ENCODE measurements around the gene SNRNP35.
"Not testable (repeated sequence)": the region's sequence is repeated elsewhere in the genome, so short reads cannot be mapped to it uniquely, and the experiment has no call there.

The SNRNP35 gene

DNA sequence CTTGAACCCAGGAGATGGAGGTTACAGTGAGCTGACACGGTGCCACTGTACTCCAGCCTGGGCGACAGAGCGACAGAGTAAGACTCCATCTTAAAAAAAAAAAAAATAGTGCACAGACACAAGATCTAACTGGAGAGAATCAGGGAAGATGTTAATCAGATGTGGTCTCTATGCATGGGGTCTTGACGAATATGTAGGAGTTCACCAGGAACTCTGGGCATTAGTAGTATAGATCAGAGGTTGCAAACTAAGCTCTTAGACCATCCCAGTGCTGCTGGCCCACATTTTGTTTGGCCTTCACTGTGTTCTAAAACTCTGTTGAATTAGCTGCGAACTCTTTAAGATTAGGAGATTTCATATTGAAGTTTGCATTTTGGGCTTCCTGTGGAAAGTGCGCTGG is 31.6 kb downstream of the SNRNP35 start:
- no peak for DNase-seq (ENCODE audit: low read depth in 2 of 2)

DNA sequence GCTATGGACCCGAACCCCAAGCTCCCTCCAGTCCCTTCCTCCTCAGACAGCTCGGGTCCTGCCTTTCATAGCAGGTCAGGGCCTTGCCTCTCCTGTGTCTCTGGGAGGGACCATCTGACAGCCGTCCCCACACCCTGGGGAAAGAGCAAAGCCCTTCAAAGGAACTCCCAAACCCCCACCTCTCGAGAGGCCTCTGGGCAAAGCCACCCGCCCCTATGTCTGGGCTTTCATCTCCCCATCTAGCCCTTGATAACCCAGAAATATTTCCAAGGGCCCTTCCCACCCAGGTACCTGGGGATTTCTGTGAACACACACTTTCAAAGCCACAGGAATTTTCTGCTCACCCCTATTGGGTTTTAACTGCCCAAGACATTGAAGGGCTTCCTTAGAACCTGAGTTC is 32.1 kb downstream of the SNRNP35 start:
- DNase-seq (ENCODE audit: low read depth in 2 of 2) = no peak

GRCh38 chr12:123491056-123491455 is 33.1 kb downstream of the SNRNP35 start:
- DNase-seq (ENCODE audit: low read depth in 2 of 2) = no peak

- DNase-seq (ENCODE audit: low read depth in 2 of 2) = no peak
These were observed 33.5 kb downstream of the SNRNP35 start for GRCh38 chr12:123491481-123491880.

- not testable (repeated sequence) for DNase-seq (ENCODE audit: low read depth in 2 of 2)
These were observed 34.5 kb downstream of the SNRNP35 start for GRCh38 chr12:123492339-123493039.

- DNase-seq (ENCODE audit: low read depth in 2 of 2) = no peak
These were observed 36.3 kb downstream of the SNRNP35 start for GRCh38 chr12:123494124-123494851.

DNA sequence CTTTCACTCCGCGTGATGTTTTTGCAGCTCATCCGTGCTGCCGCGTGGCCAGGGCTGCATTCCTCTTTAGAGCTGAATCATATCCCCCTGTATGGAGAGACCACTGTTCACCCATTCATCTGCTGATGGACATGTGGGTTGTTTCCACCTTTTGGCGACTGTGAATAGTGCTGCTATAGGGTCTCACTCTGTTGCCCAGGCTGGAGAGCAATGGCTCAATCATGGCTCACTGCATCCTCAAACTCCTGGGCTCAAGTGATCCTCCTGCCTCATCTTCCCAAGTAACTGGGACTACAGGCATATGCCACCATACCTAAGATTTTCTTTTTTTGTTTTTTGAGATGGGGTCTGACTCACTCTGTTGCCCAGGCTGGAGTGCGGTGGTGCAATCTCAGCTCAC is 39.1 kb downstream of the SNRNP35 start:
- no peak for DNase-seq (ENCODE audit: low read depth in 2 of 2)

DNA sequence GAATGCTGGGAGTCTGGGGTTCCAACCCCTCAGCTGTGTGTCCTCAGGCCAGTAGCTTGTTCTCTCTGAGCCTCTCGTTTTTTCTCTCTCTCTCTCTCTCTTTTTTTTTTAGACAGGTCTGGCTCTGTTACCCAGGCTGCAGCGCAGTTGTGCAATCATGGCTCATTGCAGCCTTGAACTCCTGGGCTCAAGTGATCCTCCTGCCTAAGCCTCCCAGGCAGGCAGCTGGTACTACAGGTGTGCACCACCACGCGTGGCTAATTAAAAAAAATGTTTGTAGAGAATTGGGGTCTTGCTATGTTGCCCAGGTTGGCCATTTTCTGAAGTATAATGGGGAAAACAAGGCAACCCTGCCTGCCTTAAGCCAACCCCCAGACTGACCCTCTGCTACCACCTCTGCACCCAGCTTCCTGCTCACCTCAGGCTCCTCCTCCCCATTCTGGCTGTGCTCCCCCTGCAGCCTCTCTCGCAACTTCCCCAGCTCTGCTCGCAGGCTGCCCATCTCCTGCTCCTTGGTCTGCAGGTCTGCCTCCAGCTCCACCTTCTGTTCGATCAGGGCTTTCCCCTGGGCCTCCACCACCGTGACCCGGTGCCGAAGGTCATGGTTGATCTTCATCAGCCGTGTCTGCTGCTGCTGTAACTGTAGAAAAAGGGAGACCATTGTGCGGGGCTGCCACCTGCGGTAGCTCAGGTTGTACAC is 40.3 kb downstream of the SNRNP35 start:
- no peak for DNase-seq (ENCODE audit: low read depth in 2 of 2)

DNA sequence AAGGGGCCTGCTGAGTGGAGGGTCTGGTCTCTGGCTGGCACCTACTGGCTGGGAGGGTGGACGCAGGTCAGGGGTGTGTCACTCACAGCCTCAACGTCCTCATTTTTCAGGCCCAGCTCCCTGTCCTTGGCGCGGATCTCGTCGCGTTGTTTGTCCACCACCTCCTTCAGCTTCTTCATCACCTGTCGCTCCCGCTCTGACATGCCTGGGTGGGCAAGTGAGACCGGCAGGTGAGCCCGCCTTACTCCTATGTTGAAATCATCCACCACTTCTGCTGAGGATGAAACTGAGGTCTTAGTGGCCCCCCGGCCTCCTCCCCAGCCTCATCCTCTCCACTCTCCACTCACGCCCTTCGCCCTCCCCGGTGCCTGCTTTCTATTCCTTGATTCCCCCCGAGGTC is 41.4 kb downstream of the SNRNP35 start:
- DNase-seq (ENCODE audit: low read depth in 2 of 2) = no peak

DNA sequence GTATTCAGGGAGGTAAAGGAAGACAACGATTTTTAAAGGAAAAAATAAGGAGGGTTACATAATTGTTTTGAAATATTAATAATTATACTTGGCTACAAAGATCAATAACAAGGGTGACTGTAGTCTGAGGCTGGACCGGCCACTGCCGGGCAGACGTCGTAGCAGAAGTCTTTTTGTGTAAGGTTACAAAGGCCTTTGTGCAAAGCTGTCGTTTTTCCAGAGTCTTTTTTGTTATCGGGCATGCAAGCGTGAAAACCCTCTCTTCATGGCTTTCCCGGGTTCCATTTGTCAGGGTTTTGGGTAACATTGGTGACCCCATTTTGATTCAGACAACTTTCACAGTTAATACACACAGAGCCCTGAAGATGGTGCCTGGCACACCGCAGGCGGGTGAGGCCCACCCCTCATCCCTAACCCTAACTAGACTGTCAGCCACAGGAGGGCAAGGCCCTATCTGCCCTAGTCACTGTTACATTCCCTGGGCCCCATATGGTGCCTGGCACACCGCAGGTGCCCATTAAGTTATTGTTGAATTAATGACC is 44.3 kb downstream of the SNRNP35 start:
- DNase-seq (ENCODE audit: low read depth in 2 of 2) = no peak

DNA sequence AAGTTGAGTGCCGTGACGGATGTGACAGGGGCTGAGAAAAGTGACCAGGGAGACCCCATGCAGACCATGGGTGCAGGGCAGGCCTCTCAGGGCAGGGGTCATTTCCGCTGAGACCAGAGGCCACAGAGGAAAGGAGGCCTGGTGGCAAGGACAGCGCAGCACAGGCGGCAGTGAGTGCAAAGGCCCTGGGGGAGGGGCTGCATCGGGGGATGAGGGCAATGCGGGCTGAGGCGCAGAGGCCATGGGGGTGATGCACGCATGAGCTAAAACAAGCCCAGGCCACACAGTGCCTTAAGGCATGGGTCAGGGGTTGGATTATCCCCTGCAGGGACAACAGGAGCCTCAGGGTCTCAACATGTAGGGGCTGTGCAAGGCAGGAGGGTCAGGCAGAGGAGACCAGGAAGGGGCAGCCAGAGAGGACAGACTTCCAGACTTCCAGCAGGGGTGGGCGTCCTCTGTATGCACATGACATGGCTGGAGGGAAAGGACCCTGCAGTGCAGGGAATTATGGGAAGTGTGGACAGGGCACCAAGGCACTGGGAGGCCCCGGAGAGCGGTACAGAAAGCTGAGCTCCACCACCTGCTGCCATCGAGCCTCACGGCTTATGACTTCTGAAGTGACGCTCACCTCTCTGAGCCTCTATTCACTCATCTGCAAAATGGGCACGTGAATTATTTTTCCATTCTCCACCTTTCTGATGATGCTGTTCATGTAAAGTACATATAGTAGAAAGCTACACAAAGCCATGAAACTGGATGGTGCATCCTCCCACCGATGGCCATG is 48.3 kb downstream of the SNRNP35 start:
- no peak for DNase-seq (ENCODE audit: low read depth in 2 of 2)

- DNase-seq (ENCODE audit: low read depth in 2 of 2) = no peak
These were observed 48.9 kb downstream of the SNRNP35 start for GRCh38 chr12:123506843-123507236.

DNA sequence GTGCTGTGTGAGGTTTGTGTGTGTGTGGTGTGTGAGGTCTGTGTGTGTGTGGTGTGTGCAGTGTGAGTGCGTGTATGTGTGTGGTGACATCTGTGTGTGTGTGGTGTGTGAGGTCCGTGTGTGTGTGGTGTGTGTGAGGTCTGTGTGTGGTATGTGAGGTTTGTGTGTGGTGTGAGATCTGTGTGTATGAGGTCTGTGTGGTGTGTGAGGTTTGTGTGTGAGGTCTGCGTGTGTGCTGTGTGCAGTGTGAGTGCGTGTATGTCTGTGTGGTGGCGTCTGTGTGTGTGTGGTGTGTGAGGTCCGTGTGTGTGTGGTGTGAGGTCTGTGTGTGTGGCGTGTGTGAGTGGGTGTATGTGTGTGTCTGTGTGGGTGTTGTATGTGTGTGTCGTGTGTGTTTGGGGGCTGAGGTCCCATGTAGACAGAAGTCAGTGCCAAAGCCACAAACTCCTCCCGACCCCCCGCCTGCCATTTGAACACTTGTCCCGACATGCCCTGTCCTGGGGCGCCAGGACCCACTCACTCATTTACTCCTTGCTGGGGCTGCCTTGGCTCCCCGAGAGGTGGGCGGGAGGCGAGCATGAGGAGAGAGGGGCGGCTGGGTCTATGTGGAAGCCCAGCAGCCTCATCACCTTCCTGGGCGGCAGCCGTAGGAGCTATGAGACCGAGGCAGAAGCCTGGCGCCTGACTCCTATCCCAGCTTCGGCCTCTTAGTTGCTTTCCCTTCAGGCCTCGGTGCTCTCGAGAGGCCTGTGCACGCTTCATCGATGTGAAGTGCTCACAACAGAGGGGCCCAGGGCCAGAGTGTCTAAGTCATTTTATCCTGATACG is 55.1 kb downstream of the SNRNP35 start:
- no peak for DNase-seq (ENCODE audit: low read depth in 2 of 2)

- no peak for DNase-seq (ENCODE audit: low read depth in 2 of 2)
These were observed 55.9 kb downstream of the SNRNP35 start for GRCh38 chr12:123513805-123514204.

DNA sequence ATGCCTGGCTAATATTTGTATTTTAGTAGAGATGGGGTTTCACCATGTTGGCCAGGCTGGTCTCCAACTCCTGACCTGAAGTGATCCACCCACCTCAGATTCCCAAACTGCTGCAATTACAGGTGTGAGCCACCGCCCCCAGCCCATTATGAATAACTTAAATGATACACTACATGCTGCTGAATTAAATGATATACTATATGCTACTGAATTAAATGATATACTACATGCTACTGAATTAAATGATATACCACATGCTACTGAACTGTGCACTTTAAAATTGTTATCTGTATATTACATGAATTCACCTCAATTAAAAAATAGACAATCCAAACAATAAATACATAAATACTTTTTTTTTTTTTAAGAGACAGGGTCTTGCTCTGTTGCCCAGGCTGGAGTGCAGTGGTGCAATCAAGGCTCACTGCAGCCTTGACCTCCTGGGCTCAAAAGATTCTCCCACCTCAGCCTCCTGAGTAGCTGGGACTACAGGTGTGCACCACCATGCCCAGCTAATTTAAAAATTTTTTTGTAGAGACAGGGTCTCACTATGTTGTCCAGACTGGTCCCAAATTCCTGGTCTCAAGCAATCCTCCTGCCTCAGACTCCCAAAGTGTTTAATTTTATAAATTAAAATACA is 56.8 kb downstream of the SNRNP35 start:
- not testable (repeated sequence) for DNase-seq (ENCODE audit: low read depth in 2 of 2)

- no peak for DNase-seq (ENCODE audit: low read depth in 2 of 2)
These were observed 58.4 kb downstream of the SNRNP35 start for GRCh38 chr12:123516216-123516780.

All from fibroblast of skin of left biceps (primary cell).